Measurements from ENCODE around the gene CLMP.

Gene CLMP

DNA sequence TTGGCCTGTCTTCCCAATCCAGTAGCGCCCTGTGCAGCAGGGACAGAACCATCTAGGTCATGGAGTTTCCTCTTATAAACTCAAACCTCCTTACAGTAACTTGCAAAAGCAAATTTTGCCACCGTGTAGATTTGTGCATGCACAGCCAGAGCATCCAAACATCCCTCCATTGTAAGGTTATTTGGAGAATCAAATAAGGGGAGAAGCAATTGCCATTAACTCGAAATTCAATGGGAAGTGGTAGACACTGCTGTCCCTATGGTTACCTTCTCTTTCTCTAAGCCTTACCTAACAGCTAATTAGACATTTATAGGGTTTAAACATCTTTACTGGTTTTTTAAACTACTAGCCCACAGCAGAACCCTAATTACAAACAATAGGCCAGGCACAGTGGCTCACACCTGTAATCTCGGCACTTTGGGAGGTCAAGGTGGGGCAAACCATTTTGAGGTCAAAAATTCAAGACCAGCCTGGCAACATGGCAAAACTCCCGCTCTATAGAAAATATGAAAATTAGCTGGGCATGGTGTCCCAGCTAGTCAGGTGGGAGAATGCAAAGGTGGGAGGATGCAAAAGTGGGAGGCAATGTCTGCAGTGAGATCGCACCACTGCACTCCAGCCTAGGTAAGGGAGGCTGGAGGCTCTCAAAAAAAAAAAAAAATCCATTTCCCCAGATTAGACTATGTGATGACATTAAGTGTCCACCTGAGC, 139.7 kb downstream of the CLMP start:
- DNase-seq (ENCODE audit: low read depth): no peak

DNA sequence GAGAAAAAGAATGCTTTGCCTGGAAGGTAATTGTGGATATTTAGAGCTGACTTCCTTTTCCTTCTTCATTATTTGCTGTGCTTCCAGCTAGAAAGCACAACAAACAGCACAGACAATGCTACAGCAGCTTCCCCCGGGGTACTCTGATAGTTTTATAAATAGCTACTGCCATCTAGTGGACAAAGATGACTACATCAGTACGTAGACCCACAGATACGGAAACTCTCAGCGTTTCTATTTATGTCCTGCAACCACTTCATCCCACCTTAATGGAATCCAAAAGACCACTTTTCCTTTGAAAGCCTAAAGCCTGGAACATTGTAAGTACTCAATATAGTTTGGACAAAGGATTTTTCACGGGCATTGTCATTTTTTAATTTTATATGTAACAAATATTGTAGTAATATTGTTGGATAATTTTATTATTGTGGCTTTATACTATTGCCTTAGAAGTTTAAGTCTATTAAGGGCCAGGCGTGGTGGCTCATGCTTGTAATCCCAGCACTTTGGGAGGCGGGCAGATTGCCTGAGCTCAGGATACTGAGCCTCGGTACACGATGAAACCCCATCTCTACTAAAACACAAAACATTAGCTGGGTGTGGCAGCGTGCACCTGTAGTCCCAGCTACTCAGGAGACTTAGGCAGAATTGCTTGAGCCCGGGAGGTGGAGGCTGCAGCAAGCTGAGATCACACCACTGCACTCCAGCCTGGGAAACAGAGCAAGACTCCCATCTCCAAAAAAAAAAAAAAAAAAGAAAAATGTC, 140.6 kb downstream of the CLMP start:
- DNase-seq (ENCODE audit: low read depth): no peak

DNA sequence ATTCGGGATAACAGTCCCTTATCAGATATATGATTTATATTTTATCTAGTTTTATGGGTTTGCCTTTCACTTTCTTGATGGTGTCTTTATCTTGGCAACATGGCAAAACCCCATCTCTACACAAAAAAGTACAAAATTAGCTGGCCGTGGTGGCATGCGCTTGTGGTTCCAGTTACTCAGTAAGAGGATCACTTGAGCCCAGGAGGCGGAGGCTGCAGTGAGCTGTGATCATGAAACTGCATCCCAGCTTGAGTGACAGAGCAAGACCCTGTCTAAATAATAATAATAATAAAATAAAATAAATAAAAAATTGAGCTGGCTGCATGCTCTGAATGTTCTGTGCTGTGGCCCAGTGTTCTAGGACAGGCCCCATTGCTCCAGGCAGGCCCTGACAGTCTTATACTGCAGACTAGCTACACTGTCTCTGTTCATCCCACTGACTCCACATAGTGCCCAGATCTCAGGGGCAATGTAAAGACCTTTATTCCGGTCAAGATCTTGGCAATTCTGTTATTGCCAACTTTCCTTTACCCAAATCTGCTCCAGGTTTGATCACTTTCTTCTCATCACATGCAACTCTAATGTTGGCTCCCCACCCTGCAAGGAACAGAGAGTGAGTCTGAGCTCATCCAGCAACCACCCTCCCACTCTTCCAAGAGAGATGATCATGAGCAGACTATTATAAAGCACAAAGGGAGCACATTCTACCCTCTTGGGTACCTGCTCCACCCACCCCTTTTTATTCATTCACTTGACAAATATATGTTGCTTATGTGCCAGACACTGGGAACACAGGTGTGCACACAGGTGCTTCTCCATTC, 141.9 kb downstream of the CLMP start:
- no peak for DNase-seq (ENCODE audit: low read depth)

- DNase-seq (ENCODE audit: low read depth): no peak
Observed at GRCh38 chr11:123051634-123052033, 143.4 kb downstream of the CLMP start.

DNA sequence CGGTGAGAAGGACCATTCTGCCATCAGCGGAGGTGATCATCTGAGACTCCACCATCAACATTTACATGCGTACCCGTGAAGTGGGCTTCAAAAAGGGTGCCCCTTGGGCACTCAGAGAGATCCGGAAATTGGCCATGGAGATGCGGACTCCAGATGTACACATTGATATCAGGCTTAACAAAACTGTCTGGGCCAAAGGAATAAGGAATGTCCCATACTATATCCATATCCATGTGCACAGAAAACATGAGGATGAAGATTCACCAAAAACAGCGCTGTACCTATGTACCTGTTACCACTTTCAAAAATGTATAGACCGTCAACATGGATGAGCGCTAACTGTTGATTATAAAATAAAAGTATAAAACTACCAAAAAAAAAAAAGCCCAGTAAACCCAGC, 143.9 kb downstream of the CLMP start:
- no peak for DNase-seq (ENCODE audit: low read depth)

- no peak for DNase-seq (ENCODE audit: low read depth)
Observed at GRCh38 chr11:123047947-123048293, 147.1 kb downstream of the CLMP start.

GRCh38 chr11:123047266-123047946, 147.6 kb downstream of the CLMP start:
- no peak for DNase-seq (ENCODE audit: low read depth)

- no peak for DNase-seq (ENCODE audit: low read depth)
Observed at GRCh38 chr11:123046473-123047259, 148.4 kb downstream of the CLMP start.

GRCh38 chr11:123045101-123045500, 149.9 kb downstream of the CLMP start:
- no peak for DNase-seq (ENCODE audit: low read depth)

GRCh38 chr11:123041185-123041584, 153.9 kb downstream of the CLMP start:
- DNase-seq (ENCODE audit: low read depth): no peak

- no peak for DNase-seq (ENCODE audit: low read depth)
Observed at GRCh38 chr11:123040111-123040432, 155.0 kb downstream of the CLMP start.

GRCh38 chr11:123035831-123036230, 159.2 kb downstream of the CLMP start:
- DNase-seq (ENCODE audit: low read depth): no peak

DNA sequence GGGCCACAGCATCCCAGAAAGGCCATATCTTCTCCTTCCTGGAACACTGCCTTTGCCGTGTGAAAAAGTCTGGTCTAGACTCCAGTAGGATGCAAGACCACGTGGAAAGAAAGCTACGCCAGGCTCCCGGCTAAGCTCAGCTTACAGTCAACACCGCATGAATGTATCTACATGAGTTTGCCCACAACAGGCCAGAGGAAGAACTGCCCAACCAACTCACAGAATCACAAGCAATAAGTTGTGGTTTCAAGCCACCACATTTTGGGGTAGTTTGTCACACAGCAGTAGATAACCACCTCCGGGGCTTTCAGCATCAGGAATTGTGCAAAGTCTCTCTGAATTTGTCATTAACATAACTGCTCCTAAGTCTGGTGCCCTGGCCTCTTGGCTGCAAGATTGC, 160.5 kb downstream of the CLMP start:
- no peak for DNase-seq (ENCODE audit: low read depth)

DNA sequence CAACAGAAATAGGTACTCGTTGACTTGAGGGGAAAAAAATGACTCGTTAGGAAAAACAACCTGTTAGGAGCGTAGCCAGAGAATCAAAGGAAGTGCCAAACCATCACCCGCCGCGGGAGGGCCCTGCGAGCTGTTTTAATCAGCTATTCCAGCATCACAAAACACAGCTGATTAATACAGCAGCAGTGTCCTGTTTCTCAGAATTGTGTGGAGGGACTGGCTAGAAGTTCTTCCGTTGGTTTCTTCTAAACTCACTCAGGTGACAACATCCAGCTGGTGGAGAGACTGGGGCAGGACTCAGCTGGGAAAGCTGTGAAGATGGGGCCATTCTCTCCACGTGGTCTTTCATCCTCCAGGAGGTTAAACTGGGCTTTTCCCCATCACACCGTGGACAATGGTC, 161.2 kb downstream of the CLMP start:
- no peak for DNase-seq (ENCODE audit: low read depth)

- no peak for DNase-seq (ENCODE audit: low read depth)
Observed at GRCh38 chr11:123030517-123030916, 164.5 kb downstream of the CLMP start.

DNA sequence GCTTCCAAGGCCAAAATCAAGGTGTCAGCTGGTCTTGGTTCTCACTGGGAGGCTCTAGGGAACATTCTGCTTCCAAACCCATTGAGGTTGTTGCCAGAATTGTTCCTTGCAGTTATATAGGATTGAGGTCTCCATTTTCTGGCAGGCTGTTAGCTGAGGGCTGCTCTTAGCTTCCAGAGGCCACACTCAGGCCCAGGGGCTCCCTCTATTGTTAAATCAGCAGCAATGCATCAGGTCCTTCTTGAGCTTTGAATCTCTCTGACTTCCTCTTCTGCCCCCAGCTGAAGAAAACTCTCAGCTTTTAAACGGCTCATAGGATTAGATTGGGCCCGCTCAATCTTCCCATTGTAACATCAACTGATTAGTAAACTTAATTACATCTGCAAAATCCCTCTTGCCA, 174.1 kb downstream of the CLMP start:
- no peak for DNase-seq (ENCODE audit: low read depth)

All from stimulated activated CD8-positive, alpha-beta memory T cell treated with anti-CD3 and anti-CD28 coated beads, Interleukin-7, amount 100 ng/mL, for 24 hours (primary cell).